DMS 273 (cell line): ENCODE results near the gene SSBP2.

Source experiments
- DNase-seq: peaks from one replicate; lab custom pipeline; 2025; ENCODE audit not compliant: unreplicated experiment; lab: John Stamatoyannopoulos, UW

SSBP2 gene

GRCh38 chr5:81751009-81751835 lies at the start of gene SSBP2:
Gene SSBP2 (minus strand): TSS chr5:81751097. CDS start chr5:81751042, 55 bp downstream.
- peak; percentile 99 for DNase-seq

GRCh38 chr5:81795666-81796065 lies 44.8 kb upstream of the SSBP2 start:
- DNase-seq, result no peak

GRCh38 chr5:81794226-81794625 lies 43.3 kb upstream of the SSBP2 start:
- no peak for DNase-seq

- no peak for DNase-seq
Observed at GRCh38 chr5:81790336-81790735, 39.4 kb upstream of the SSBP2 start.

- no peak for DNase-seq
Observed at GRCh38 chr5:81789033-81789432, 38.1 kb upstream of the SSBP2 start.

- no peak for DNase-seq
Observed at GRCh38 chr5:81788329-81788728, 37.4 kb upstream of the SSBP2 start.

GRCh38 chr5:81787474-81788242 lies 36.8 kb upstream of the SSBP2 start:
- peak; percentile 59 for DNase-seq

- DNase-seq, result no peak
Observed at GRCh38 chr5:81786991-81787390, 36.1 kb upstream of the SSBP2 start.

GRCh38 chr5:81786496-81786895 lies 35.6 kb upstream of the SSBP2 start:
- DNase-seq, result no peak

GRCh38 chr5:81785322-81785721 lies 34.4 kb upstream of the SSBP2 start:
- DNase-seq, result no peak

GRCh38 chr5:81783401-81783800 lies 32.5 kb upstream of the SSBP2 start:
- DNase-seq, result peak; percentile 15

GRCh38 chr5:81782811-81783210 lies 31.9 kb upstream of the SSBP2 start:
- DNase-seq, result peak; percentile 19

- peak; percentile 34 for DNase-seq
Observed at GRCh38 chr5:81779916-81780266, 29.0 kb upstream of the SSBP2 start.

- DNase-seq, result peak; percentile 70
Observed at GRCh38 chr5:81779125-81779915, 28.4 kb upstream of the SSBP2 start.

- DNase-seq, result peak; percentile 45
Observed at GRCh38 chr5:81778642-81779041, 27.7 kb upstream of the SSBP2 start.

GRCh38 chr5:81776258-81776657 lies 25.4 kb upstream of the SSBP2 start:
- no peak for DNase-seq

- no peak for DNase-seq
Observed at GRCh38 chr5:81774374-81774773, 23.5 kb upstream of the SSBP2 start.

GRCh38 chr5:81773574-81773973 lies 22.7 kb upstream of the SSBP2 start:
- no peak for DNase-seq

GRCh38 chr5:81773161-81773560 lies 22.3 kb upstream of the SSBP2 start:
- no peak for DNase-seq

GRCh38 chr5:81772488-81772887 lies 21.6 kb upstream of the SSBP2 start:
- no peak for DNase-seq

GRCh38 chr5:81768935-81769452 lies 18.1 kb upstream of the SSBP2 start:
- DNase-seq, result no peak
